HCEC 1CT (cell line): ENCODE data around the gene SLC7A6OS.

ENCODE experiments used
- DNase-seq: peaks from one replicate; pipeline ENCODE4 v3.0.0-alpha.2; 2017

The SLC7A6OS gene

DNA sequence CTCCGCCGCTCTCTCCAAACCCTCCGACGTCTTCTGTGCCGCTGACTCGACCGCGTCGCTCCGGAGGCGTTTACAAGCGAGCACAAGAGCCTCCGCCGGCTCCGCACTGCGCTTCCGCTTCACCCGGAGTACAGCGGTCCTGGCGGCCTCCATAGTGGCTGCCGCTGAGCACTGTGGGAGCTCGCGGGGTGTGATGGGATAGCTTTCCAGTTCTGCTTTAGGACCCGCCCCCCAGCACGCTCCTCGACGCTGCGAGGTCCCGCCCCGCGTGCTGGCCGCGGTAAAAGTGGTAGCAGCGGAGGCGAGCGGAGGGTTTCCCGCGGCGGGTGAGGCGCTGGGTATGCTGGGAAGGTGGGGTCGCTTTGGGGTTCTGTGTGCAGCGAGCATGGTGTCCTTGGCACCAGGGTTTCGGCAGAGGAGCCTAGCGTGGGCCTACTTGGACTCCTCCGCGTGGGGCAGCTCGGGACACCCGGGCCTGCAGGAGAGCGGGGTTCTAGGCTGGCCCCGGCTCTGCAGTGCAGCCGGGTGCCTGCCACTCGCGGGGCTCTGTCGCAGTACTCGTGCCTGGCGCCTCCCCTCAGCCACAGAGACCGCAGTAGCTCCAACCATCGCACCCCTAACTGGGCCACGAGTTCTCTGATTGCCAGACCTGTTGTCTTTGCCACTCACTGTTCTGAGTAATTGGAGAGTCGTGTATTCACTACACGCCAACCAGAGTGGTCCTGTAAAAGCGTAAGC is at the start of gene SLC7A6OS, which contains the start of gene PRMT7:
Gene SLC7A6OS, minus strand, starts transcription at position 173 of the 738 bp plus-strand sequence. Its CDS starts 20 bp downstream, at position 153.
Gene PRMT7, plus strand, starts transcription at position 246 of the 738 bp plus-strand sequence. CDS start 4,961 bp downstream, outside the sequence.
- DNase-seq, result peak; percentile 93

DNA sequence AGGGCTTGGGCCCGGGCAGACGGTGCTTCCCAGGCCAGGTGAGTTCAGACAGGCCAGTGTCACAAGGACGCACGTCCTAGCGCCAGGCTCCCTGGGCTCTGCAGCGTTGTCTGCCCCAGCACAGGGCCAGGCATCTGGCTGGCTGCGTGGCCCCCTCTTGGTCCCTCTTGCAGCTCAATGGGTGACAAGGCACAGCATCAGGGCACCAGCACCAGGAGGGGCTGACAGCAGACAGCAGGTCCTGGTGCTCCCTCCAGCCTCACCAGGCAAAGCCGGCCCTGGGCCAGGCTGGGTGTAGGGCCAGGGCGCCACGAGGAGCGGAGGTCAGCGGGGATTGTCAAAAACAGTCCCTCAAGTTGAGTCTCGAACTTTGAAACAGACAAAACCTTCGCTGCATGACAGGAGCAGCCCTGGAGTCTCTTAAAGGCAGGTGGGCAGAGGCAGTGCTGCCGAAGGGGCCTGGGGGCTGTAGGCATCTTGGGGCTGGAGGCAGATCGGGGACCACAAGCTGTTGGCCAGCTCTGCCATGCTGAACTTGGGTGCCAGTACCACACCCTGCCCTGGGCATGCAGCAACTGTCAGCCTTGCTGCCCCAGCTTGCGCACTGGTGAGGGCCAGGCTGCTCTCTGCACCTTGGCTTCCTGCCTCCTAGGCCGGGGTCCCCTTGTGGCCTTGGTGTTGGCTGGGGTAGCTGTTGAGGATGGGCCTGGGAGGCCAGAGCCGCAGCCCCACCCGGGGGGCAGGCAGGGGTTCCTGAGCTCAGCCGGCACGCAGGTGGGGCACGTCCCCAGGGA is 48.8 kb upstream of the SLC7A6OS start:
- DNase-seq, result no peak

DNA sequence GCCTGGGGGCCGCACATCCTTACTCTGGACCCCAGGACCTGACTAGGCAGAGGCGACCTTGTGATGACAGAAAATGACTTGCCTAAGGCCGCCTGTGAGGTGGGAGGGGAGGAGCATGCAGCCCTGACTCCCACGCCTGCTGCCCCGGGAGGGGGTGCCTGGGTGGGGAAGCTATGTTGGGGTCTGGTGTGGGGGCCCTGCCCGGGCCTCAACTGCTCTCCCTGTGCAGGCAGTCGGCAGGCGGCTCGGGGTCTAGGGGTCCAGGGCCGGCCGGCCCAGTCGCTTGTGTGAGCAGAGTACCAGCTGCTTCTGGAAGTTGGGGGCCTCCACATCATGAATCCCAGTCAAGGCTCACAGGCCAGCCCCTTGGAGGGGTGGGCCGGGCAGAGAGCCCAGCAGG is 48.2 kb upstream of the SLC7A6OS start:
- DNase-seq, result no peak

DNA sequence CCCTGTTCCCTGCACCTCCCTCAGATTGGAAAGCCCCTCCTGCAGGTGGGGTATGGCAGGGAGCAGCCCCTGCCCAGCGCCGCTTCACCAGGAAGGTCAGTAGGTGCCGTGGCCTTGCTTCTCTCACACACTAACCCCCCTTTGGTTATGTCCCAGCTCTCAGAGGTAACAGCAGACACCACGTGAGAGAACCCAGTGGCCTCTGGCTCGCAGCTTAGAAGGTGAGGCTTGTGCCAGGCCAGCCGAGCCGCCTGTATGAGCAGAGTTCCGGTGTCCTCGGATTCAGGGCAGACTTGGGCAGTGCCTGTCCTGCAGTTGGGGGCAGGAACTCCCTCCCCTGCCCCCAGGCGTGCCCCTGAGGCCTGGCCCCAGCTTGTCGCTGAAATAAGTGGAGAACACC is 47.2 kb upstream of the SLC7A6OS start:
- no peak for DNase-seq

DNA sequence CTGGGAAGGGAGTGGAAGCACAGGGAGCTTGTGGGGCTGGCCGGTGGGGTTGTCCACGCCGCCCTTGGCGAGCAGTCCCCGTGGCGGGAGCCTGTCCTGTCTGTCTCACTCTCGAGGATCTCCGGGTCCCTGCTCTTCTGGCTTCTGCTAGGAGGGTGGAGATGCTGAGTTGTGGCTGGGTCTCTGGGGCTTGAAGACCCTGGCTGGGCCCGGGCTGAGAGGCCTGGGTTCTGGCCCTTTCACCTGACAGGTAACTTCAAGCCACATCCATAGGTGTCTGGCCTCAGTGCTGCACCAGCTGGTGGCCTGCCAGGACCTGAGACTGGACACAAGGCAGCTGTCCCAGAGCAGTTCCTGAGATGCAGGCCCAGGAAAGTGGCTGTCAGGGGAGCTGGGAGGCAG is 46.8 kb upstream of the SLC7A6OS start:
- DNase-seq, result no peak

DNA sequence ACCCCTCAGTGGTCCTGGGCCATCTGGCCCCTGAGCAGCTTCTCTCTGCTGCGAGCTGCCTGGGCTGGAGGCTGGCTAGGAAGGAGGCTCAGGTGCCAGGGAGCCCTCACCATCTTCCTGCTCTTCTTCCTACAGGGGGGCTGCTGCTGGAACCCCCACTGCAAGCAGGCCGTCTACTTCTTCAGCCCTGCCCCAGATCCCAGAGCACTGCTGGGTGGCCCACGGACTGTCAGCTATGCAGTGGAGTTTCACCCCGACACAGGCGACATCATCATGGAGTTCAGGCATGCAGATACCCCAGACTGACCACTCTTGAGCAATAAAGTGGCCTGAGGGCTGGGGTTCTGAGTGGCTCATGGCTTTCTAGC is 46.2 kb upstream of the SLC7A6OS start:
- DNase-seq, result no peak

DNA sequence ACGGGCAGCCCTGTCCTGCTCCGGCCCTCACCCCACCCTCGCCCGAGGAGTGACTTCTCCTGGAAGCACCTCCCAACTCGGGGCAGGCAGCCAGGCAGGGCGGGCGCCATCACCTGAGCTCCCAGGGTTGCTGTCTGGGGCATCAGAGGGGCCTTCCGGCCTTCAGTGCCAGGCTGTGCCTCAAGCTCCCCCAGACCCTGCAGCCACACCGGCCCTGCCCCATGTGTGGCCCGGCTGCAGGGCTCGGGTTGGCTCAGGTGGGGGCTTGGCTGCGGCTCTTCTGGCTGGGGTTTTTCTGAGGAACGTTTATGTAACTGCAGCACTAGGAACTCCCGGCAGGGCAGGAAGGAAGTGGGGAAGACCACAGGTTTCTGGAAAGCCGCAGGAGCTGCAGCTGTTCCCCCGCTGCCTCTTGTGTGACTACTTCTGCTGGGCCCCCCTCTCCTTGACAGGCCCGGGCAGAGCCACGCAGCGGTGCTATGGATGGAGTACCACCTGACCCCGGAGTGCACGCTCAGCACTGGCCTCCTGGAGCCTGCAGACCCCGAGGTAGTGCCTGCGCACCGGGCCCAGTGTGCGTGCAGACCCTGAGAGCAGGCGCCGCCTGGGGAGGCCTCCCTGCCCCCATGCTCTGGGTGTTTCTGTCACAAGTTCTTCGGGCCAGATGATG is 45.6 kb upstream of the SLC7A6OS start:
- DNase-seq, result no peak

DNA sequence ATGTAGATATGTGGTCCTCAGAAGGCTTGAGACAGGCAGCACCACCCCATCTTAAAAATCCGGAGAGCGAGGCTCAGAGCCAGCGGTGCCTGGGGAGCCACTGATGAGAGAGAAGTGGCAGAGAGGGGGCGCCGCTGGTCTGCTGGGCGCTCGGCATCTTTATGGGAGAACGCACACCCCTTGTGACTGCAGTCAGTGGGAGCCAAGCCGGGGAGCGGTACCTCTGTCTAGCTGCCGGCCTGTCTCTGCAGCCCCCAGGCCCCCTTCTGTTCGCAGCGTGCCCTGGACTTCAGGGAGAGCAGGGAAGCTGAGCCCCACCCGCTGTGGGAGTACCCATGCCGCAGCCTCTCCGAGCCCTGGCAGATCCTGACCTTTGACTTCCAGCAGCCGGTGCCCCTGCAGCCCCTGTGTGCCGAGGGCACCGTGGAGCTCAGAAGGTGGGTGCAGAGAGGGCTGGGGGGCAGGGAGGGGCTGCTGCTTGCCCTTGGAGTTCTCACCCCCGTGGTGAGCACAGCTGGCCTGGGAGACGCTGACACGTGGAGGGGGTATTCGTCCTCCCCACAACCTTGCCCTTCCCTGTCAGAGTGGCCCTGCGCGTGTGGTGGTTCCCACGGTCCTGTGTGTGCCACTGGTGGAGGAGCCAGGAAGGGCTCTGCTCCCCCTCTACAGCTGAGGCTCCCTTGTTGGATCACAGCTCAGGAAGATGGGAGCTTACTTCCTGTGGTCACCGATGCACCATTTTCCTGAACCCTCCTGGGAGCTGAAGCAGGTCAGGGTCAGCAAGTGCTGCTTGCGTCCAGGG is 44.9 kb upstream of the SLC7A6OS start:
- no peak for DNase-seq

DNA sequence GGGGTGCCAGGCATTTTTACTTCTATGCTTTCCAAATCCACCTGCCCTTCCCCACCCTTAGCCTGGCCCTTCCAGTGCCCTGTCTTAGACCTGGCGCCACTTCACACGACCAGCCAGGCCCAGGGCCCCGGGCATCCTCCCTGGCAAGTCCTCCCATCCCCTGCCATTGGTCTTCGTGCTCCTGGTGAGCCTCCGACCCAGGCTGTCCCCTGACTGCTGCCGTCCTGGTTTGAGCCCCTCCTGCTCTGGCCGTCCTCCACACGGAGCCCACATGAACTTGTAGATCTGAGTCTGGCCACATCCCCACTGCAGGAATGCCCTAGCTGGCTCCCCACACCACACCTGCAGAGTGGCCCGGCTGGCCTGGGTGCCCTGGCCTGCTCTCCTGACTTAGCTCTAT is 44.1 kb upstream of the SLC7A6OS start:
- no peak for DNase-seq

DNA sequence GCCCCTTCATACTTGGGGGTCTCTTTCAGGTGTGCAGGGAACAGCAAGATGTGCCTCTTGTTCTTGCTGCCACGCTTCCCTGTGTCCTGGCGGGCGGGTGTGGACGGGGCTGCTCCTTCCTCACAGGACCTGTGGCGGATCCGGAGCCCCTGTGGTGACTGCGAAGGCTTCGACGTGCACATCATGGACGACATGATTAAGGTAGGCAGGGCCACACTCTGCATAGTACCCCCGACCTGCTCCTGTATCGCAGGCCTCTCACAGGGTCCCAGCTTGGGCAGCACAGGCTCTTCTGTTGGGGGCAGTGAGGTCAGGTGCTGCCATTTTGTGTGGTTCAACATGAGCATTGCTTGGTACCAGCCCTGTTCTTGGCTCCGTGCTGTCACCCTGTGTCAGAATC is 42.6 kb upstream of the SLC7A6OS start:
- no peak for DNase-seq

DNA sequence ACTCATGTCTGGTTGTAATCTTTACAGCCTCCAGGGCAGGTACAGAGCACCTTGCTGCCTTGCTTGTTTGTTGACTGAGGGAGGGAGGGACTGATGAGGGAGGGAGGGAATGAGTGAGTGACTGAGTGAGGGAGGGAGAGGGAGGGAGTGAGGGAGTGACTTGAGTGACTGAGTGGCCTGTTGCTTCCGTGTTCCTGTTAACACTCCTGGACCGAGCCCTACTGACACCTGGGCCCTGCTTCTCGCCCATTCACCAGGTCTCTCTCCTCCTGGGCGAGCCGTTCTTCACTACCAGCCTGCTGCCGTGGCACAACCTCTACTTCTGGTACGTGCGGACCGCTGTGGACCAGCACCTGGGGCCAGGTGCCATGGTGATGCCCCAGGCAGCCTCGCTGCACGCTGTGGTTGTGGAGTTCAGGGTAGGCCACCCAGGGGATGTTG is 41.3 kb upstream of the SLC7A6OS start:
- DNase-seq, result no peak

DNA sequence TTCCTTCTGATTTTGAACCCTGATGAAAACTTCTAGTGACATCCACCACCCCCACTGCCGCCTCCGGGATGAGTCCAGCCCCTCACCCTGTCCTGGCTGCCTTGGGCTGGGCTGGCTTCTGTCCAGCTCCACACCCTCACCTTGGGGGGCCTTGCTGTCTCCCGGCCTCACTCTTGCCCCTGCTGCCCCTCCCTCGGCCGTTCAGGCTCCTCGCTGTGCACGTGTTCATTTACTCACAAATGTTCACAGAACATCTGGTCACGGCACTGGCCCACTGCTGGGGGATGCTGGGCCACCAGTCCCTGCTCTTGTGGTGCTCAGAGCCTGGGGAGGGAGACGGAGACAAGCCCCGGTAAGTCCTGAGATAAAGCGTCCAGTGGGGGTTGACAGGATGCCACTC is 40.7 kb upstream of the SLC7A6OS start:
- DNase-seq, result no peak

DNA sequence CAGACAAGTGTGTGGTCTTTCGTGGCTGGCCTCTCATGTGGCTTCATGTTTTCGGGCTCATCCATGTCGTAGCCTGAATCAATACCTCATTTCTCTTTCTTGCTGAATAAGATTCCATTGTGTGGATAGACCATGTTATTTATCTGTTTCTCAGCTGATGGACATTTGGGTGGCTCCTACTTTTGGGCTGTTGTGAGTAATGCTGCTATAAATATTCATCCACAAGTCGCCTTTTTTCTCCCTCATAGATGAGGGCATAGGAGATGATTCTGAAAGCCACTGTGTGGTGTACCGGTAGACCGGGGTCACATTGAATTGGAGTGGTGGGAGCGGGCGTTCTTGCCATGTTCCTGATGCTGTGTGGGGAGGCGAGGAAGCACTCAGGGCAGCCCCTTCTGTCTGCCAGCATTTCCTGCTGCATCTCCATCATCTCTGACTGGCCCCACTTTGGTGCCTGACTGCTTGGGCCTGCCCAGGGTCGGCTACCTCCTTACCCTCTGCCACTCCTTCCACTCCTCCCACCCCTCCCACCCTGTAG is 40.1 kb upstream of the SLC7A6OS start:
- no peak for DNase-seq

DNA sequence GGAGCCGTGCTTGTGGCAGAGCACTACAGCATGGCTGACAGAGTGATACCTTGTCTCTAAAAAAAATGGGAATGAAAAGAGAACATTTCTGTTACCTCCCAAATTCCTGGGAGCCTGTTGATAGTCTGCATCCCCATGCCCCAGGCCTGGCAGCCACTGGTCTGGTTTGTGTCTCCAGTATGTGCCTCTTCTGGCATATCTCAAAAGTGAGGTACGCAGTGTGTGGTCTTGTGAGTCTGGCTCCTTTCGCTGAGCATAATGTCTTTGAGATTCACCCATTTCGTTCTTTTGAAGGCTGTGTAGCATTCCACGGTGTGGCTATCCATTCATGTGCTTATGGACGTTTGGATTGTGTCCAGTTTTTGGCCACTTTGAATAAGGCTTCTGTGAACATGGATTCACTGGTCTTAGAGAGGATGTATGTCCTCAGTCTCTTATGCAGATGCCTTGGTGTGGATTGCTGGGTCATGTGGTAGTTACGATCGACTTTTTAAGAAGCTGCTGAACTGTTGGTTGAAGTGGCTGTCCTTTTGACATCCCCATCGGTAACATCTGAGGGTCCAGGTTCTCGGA is 39.2 kb upstream of the SLC7A6OS start:
- no peak for DNase-seq

DNA sequence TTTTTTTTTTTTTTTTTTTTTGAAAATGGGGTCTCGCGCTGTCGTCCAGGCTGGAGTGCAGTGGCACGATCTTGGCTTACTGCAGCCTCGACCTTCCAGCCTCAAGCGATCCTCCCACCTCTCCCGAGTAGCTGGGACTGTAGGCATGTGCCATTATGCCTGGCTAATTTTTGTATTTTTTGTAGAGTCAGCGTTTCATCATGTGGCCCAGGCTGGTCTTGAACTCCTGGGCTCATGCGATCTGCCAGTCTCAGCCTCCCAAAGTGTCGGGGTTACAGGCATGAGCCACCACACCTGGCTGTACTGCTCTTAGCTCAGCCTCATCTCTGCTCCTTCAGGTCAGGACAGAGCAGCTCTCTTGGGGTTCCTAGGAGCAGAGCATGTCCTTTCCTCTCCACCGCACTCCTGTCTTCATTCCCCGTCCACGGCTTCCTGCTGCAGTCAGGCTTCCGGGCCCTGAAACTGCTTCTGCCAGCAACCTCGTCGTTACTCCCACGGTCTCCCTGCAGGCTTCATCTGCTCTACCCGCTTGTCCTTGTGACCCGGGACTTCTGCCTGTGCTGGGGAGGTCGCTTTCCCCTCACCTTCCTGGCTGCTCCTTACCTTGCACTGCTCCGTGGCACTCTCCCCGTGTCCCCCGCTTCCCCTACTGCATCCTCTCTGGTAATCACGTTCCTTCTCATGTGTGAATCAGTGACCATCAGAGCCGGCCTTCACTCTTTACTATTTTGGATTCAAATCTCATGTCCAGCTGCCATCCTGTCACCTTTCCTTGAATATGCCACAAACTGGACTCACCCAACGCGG is 38.1 kb upstream of the SLC7A6OS start:
- no peak for DNase-seq

DNA sequence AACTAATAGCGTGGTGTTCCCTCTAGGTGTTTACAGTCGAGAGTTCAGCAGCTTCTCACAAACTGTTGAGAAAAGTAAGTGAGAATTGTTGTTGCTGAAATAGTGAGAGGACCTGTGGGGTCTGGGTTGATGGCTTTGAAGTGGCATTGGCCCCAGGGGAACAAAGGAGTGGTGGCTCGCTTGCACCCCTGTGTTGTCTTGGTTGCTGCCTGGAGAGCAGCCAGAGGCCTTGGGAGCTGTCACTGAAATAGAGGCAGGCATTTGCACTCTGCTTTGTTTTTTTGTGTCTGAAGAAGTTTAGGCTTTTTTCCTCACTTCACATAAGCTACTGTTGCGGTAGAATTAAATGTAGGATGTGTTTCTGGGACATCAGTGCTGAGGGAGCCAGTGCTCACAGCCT is 36.9 kb upstream of the SLC7A6OS start:
- DNase-seq, result no peak

DNA sequence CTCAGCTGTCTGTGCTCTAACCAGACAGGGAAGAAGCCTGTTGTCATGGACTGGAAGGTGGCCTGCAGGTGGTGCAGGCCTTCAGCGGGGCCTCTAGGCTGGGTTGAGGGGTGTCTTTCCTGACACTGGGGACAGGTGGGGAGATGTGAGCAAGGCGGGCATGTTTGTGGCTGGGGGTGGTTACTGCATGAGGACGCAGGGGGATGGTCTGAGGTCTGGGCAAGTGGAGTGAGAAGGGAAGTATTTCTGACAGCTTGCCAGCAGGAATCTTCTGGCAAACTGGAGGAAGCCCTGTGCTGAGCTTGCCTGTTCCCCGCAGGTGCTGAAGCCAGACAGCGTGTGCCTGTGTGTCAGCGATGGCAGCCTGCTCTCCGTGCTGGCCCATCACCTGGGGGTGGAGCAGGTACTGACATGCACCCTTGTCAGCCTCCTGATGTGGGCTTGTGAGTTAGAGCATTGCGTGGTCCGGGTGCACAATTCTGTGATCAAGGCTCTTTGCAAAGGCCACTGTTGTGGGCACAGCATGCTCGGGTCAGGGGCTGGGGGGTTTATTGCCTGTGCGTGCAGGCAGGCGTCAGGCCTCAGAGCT is 36.2 kb upstream of the SLC7A6OS start:
- DNase-seq, result no peak

DNA sequence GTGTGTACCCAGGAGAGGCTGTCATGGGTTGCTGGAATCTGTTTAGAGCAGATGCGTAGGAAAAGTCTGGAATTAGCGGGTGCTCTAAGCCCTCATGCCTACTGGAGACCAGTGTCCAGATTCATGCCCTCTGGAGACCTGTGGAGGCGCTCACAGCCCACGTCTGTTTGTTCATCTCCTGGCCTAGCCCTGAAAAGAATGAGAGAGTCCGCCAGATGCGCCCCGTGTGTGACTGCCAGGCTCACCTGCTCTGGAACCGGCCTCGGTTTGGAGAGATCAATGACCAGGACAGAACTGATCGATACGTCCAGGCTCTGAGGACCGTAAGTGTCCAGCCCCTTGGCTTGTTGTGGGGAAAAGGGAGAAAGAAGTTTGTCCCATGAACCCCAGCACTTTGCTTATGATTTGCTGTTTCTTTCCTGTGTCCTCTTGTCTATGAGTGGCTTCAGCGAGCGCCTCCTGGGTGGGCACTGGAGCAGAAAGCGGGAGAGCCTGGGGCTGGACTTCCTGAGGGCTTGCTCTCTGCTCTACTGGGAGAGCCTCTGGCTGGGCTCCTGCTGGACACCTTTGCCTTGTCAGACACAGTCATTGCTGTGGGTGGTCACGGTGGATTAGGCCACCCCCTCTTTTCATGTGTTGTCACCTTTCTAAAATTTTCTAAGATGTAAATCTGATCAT is 35.4 kb upstream of the SLC7A6OS start:
- DNase-seq, result no peak

DNA sequence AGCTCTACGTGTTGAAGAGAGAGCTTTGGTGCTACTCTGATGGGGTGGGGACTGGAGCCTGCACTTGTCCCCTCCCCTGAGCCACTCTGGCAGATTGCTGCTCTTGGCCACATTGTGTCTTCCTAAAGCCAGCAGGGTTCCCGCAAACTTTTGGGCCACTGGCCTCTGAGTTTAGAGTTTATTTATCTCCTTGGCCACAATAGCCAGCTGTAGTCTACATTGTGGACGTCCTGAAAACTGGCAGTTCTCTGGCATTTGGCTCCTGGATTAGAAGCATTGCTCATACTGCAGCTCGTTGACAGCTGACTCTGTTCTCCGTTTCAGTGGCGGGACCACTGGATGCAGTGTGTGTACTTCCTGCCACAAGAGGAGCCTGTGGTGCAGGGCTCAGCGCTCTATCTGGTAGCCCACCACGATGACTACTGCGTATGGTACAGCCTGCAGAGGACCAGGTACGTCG is 34.6 kb upstream of the SLC7A6OS start:
- DNase-seq, result no peak

DNA sequence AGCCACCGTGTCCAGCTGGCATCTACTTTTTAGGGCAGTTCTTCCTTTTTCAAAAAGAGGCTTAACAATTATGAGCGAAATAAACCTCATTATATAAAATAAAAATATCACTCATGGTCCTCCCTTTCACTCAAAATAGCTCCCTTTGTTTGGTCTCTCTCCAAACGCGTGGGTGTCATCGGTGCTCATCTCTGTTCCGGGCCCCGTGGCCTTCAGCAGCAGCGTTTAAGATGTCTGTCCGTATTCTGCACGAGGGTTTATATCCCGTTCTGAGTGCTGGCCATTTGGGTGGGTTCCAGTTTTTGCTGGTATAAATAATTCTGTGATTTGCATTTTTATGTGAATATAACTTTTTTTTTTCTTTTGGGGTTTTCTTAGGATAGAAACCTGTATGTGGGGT is 33.5 kb upstream of the SLC7A6OS start:
- no peak for DNase-seq
